Measurements from ENCODE around the gene INPP5A. TPM values are rescaled to one million over a fixed set of nuclear protein-coding genes. Genes with fewer than 3 reads are reported as not detected.

Gene INPP5A
- total RNA-seq, 1 experiment from 2014 or later, result 12.3 TPM

DNA sequence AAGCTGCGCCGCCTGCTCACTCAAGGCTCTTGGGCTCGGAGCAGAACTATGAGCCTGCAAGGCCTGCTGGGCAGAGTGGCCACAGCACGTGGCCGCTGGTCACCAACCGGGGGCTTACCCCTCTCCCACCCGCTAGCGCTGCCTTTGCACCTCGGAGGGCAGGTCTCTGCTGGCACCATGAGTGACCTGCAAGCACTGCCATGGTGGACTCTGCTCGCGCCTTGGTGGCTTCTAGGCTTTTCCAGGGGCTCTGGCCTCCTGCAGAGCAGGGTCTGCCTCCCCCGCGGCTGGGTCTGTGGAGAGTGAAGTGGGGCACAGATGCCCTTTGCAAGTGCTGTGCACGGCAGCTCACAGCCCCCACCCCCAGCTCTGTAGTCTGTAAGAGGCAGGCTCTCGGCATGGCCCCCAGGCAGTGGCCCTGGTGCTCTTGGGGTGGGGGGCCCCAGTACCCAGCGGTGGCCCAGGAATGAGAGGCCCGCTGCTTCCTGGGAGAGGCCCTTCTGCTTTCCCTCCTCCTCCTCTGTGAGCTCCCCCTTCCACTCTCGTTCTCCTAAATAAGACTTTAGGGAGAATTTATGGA, 119.6 kb downstream of the INPP5A start:
- CTCF ChIA-PET, result no interaction called here
- no TSS peak for BruUV-seq (replicated peaks)
- H3K27me3 ChIP-seq (ENCODE audit: insufficient read depth, low read length), result no peaks in the 10 kb centered on the region
- H3K9ac ChIP-seq (ENCODE audit: low read length), result no peak overlapping the region
- DNase-seq (ENCODE audit: low read depth, low spot score) (no peak), ATAC-seq (no peak)
- no peaks in the 10 kb centered on the region for H3K4me1 ChIP-seq (ENCODE audit: control insufficient read depth in 1 of 2, insufficient read depth in 2 of 2, low read length in 2 of 2)
- RAD21 ChIA-PET (ENCODE audit: low non-redundant PET in 1 of 2, low total read pairs in 2 of 2, uncharacterized antibody in 2 of 2, unreplicated experiment in 2 of 2), result no interaction called here
- intact Hi-C loops (cut with micrococcal nuclease), result no loop called here
- H3K9me2 ChIP-seq (ENCODE audit: insufficient read depth), result no peaks in the 10 kb centered on the region
- H3K4me3 ChIP-seq (replicated peaks in 1 of 2; ENCODE audit: low read depth in 1 of 2, low read length in 2 of 2), result no peak overlapping the region
- POLR2A ChIA-PET, result no interaction called here
- no peaks in the 10 kb centered on the region for H3K9me3 ChIP-seq (ENCODE audit: control insufficient read depth in 1 of 2, insufficient read depth in 1 of 2, low read depth in 1 of 2, low read length in 2 of 2)
- no peaks in the 10 kb centered on the region for H4K20me1 ChIP-seq (ENCODE audit: insufficient read depth)
- no peaks in the 10 kb centered on the region for H3K36me3 ChIP-seq (ENCODE audit: control insufficient read depth in 1 of 2, insufficient read depth in 2 of 2, low read length in 2 of 2)
- no peaks in the 10 kb centered on the region for H3K79me2 ChIP-seq (ENCODE audit: insufficient read depth, low read length)
- no peak overlapping the region for H3K4me2 ChIP-seq (ENCODE audit: low read length)
- no peak overlapping the region for H2AFZ ChIP-seq (ENCODE audit: low read depth, low read length, poor library complexity, severe bottlenecking)
- H3K27ac ChIP-seq (ENCODE audit: low read depth, low read length), result no peak overlapping the region
- TF ChIP-seq CEBPB (IDR thresholded peaks at IDR 0.05; ENCODE audit: low read depth) (no peak), POLR2A (IDR thresholded peaks at IDR 0.05; ENCODE audit: borderline replicate concordance, extremely low read depth, insufficient read depth, insufficient read length) (no peak), CBX3 (IDR thresholded peaks at IDR 0.05; ENCODE audit: low read depth) (no peak), ELF1 (IDR thresholded peaks at IDR 0.05; ENCODE audit: borderline replicate concordance, low read depth) (no peak), FOSL1 (IDR thresholded peaks at IDR 0.05; ENCODE audit: low read depth) (no peak), SIN3A (IDR thresholded peaks at IDR 0.05; ENCODE audit: low read depth) (no peak), SP1 (IDR thresholded peaks at IDR 0.05; ENCODE audit: low read depth) (no peak), SRF (IDR thresholded peaks at IDR 0.05; ENCODE audit: low read depth) (no peak), RAD21 (IDR thresholded peaks at IDR 0.05; ENCODE audit: low read depth) (no peak), TCF7L2 (IDR thresholded peaks at IDR 0.05; ENCODE audit: borderline replicate concordance, extremely low read depth, insufficient read depth, insufficient read length) (no peak), EZH2phosphoT487 (IDR thresholded peaks at IDR 0.05; ENCODE audit: borderline replicate concordance) (no peak), JUND (IDR thresholded peaks at IDR 0.05) (no peak), EZH2 (IDR thresholded peaks at IDR 0.05) (no peak), YY1 (IDR thresholded peaks at IDR 0.05; ENCODE audit: extremely low read depth, insufficient replicate concordance, low read depth, low read length) (no peak)
- TF ChIP-seq, protein P1, sequence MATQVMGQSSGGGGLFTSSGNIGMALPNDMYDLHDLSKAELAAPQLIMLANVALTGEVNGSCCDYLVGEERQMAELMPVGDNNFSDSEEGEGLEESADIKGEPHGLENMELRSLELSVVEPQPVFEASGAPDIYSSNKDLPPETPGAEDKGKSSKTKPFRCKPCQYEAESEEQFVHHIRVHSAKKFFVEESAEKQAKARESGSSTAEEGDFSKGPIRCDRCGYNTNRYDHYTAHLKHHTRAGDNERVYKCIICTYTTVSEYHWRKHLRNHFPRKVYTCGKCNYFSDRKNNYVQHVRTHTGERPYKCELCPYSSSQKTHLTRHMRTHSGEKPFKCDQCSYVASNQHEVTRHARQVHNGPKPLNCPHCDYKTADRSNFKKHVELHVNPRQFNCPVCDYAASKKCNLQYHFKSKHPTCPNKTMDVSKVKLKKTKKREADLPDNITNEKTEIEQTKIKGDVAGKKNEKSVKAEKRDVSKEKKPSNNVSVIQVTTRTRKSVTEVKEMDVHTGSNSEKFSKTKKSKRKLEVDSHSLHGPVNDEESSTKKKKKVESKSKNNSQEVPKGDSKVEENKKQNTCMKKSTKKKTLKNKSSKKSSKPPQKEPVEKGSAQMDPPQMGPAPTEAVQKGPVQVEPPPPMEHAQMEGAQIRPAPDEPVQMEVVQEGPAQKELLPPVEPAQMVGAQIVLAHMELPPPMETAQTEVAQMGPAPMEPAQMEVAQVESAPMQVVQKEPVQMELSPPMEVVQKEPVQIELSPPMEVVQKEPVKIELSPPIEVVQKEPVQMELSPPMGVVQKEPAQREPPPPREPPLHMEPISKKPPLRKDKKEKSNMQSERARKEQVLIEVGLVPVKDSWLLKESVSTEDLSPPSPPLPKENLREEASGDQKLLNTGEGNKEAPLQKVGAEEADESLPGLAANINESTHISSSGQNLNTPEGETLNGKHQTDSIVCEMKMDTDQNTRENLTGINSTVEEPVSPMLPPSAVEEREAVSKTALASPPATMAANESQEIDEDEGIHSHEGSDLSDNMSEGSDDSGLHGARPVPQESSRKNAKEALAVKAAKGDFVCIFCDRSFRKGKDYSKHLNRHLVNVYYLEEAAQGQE (IDR thresholded peaks at IDR 0.05; ENCODE audit: low read depth), result no peak
- TF ChIP-seq, protein P2, sequence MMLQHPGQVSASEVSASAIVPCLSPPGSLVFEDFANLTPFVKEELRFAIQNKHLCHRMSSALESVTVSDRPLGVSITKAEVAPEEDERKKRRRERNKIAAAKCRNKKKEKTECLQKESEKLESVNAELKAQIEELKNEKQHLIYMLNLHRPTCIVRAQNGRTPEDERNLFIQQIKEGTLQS (IDR thresholded peaks at IDR 0.05), result no peak
- TF ChIP-seq, protein P3, sequence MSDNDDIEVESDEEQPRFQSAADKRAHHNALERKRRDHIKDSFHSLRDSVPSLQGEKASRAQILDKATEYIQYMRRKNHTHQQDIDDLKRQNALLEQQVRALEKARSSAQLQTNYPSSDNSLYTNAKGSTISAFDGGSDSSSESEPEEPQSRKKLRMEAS (IDR thresholded peaks at IDR 0.05), result no peak
- TF ChIP-seq, protein P4, sequence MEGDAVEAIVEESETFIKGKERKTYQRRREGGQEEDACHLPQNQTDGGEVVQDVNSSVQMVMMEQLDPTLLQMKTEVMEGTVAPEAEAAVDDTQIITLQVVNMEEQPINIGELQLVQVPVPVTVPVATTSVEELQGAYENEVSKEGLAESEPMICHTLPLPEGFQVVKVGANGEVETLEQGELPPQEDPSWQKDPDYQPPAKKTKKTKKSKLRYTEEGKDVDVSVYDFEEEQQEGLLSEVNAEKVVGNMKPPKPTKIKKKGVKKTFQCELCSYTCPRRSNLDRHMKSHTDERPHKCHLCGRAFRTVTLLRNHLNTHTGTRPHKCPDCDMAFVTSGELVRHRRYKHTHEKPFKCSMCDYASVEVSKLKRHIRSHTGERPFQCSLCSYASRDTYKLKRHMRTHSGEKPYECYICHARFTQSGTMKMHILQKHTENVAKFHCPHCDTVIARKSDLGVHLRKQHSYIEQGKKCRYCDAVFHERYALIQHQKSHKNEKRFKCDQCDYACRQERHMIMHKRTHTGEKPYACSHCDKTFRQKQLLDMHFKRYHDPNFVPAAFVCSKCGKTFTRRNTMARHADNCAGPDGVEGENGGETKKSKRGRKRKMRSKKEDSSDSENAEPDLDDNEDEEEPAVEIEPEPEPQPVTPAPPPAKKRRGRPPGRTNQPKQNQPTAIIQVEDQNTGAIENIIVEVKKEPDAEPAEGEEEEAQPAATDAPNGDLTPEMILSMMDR (IDR thresholded peaks at IDR 0.05 in 2 of 3, conservative IDR thresholded peaks at IDR 0.05 in 1 of 3; ENCODE audit: borderline replicate concordance in 1 of 3, insufficient read depth in 1 of 3, low read depth in 2 of 3, low read length in 2 of 3), result no peak
